GM21737 (cell line): Measurements from ENCODE around the gene MILR1.
"Not testable (repeated sequence)": the region's sequence is repeated elsewhere in the genome, so short reads cannot be mapped to it uniquely, and the experiment has no call there.

Experiments
- ATAC-seq: cut with Tn5 transposase; IDR thresholded peaks from one replicate; pipeline ENCODE4 v1.9.1; 2021; ENCODE audit warnings: mild to moderate bottlenecking, moderate library complexity; ENCODE audit not compliant: unreplicated experiment

The MILR1 gene

DNA sequence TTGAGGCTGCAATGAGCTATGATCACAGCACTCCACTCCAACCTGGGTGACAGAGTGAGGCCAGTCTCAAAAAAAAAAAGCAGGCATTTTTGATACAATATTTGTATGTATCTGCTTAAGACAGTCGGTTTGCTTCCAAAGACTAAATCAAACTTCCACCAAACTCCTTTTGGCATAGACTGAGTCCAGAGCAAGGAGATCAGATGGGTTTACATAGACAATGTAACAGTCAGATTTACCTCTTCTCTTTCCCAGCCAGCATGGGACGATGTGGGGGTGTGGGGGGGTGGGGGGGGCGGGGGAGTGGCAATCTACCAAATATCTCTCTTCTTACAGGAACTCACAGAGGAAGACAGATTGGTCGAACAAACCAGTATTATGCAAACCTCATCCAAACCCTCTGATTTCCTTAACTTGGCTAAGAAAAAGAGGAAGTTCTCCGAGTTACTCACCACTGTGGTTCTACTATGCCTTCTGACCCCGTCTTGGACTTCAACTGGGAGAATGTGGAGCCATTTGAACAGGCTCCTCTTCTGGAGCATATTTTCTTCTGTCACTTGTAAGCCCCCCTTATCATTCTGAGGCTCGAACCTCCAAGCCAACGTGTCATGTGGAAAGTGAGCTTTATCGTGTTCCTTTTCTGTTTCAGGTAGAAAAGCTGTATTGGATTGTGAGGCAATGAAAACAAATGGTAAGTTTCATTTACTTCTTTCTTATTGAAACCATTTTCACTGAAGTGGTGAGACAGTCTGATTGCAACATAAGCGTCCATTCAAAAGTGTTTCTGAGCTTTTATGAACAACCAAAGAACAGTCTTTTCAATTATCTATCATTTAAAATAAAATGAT is at the start of gene MILR1:
Gene MILR1, plus strand, starts transcription at position 451 of the 848 bp plus-strand sequence. Its CDS starts 54 bp downstream, at position 505.
- ATAC-seq = peak; percentile 89

- no peak for ATAC-seq
These were observed 49.2 kb upstream of the MILR1 start for GRCh38 chr17:64399767-64400156.

DNA sequence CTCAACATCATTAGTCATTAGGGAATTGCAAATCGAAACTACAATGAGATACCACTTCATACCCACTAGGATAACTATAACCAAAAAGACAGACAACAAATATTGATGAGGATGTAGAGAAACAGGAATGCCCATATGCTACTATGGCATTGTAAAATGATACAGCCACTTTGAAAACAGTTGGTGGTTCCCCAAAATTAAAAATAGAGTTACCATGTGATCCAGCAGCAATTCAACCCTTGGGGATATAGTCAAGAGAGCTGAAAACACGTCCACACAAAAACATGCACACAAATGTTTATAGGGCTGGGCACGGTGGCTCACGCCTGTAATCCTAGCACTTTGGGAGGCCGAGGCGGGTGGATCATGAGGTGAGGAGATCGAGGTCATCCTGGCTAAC is 48.3 kb upstream of the MILR1 start:
- ATAC-seq = no peak

DNA sequence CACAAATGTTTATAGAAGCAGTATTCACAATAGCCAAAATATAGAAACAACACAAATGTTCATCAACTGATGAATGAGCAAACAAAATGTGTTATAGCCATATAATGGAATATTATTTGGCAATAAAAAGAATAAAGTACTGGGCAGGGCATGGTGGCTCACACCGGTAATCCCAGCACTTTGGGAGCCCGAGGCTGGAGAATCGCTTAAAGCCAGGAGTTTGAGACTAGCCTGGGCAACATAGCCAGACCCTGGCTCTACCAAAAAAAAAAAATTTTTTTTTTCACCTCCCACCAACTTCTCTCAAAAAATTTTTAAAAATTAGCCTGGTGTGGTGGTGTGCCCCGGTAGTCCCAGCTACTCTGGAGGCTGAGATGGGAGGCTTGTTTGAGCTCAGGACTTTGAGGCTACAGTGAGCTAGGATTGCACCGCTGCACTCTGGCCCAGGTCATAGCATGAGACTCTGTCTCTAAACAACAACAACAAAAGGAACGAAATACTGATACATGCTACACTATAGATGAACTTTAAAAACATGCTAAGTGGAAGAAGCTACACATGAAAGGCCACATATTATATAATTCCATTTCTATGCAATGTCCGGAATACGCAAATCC is 47.6 kb upstream of the MILR1 start:
- no peak for ATAC-seq

DNA sequence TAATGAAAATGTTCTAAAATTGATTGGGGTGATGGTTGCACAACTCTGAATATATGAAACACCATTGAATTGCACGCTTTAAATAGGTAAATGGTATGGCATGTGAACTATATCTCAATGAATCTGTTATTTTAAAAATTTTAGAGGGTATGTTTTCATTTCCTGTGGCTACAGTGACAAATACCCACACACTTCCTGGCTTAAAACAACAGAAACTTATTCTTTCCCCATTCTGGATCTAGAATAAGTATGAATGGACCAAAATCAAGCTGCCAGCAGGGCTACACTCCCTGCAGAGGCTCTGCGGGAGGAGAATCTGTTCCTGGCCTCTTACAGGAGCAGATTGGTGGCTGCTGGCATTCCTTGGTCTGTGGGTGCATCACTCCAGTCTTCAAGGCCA is 47.0 kb upstream of the MILR1 start:
- ATAC-seq = no peak

GRCh38 chr17:64402469-64402868 is 46.4 kb upstream of the MILR1 start:
- no peak for ATAC-seq

GRCh38 chr17:64403881-64404460 is 44.9 kb upstream of the MILR1 start:
- no peak for ATAC-seq

- ATAC-seq = no peak
These were observed 42.4 kb upstream of the MILR1 start for GRCh38 chr17:64406321-64407200.

DNA sequence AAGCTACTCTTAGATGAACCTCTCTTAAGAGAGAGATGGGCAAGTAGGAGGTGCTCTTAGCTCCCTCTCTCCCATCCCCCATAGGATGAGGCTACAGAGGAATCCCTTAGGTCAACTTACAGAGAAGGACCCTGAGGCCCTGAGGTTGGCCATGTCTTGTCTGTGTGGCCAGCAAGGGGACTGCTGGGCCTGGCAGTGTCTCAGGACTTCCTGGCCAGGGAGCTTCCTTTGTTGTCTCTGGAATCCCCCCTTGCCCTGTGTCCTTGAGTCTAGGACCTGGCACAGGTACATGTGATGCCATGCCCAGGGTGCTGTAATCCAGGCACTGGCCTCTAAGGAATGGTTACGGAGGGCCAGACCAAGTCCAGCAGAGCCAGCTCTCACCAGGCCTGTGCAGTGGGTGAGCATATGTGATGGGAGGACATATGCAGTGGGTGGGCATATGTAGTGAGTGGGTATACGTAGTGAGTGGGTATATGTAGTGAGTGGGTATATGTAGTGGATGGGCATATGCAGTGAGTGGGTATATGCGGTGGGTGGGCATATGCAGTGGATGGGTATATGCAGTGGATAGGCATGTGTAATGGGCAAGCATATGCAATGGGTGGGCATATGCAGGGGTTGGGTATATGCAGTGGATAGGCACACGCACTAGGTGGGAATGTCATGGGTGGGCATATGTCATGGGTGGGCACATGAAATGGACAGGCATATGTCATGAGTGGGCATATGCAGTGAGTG is 38.0 kb upstream of the MILR1 start:
- no peak for ATAC-seq

DNA sequence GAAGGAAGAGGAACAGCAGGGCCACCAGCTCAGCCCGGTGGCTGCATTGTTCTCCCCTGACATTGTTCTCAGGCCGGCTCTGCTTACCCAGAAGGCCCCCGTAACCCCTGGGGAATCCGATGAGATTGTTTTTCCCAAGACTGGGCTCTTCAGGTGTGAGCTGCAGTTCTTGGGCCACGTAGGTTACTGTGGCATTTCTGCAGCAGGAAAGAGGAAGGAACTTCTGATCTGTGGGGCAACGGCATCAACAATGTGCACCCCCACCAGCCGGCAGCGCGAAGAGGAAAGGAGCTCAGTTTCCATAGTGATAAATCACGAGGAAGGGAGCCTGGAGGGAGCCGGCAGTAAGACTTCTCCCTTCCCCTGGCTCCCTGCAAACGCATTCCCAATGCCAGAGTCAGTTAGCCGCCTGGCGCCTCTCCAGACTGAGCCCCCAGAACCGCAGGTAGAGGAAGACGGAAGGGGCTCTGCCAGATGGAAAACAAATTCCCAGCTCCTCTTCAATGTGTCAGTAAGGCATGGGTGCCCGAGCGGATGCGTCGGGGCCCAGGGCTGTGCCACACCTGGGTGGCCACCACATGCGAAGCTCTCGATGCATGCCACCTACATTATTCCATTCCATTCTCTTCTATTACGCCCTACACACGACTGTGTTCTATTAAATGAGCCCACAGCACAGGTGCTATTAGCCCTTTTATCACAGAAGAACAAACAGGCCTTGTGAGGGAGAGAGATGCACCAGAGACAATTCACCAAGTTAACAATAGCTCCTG is 36.7 kb upstream of the MILR1 start:
- ATAC-seq = no peak

- no peak for ATAC-seq
These were observed 36.0 kb upstream of the MILR1 start for GRCh38 chr17:64412944-64413381.

DNA sequence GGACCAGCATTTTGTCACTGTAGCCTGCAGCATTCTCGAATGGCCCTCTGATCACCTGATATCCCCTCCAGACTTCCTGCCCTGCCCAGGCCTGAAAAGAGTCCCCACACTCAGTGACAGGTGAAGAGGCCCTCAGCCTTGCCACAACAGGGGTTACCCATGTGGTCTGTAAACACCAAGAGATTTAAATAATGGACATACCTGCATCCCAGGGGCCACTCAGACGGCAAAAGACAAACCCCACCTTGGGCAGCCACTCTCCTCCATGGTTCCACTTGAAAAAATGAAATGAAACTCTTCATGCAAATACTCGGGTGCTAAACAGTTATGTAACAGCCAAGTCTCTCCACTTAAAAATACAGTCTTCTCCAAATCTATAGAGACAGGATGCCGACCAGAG is 35.4 kb upstream of the MILR1 start:
- ATAC-seq = peak; percentile 50

GRCh38 chr17:64418506-64419339 is 30.2 kb upstream of the MILR1 start:
- no peak for ATAC-seq

GRCh38 chr17:64420143-64420670 is 28.7 kb upstream of the MILR1 start:
- ATAC-seq = peak; percentile 60

DNA sequence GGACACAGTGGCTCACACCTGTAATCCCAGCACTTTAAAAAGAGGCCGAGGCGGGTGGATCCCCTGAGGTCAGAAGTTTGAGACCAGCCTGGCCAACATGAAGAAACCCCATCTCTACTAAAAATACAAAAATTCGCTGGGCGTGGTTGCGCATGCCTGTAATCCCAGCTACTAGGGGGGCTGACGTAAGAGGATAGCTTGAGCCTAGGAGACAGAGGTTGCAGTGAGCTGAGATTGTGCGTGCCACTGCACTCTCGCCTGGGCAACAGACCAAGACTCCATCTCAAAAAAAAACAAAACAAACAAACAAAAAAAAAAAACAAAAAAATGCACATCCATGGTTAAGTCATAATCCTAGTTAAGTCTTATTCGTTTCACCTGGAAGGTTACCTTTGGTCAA is 26.8 kb upstream of the MILR1 start:
- ATAC-seq = not testable (repeated sequence)

GRCh38 chr17:64423881-64424280 is 25.0 kb upstream of the MILR1 start:
- no peak for ATAC-seq

- ATAC-seq = no peak
These were observed 24.5 kb upstream of the MILR1 start for GRCh38 chr17:64424324-64424849.

DNA sequence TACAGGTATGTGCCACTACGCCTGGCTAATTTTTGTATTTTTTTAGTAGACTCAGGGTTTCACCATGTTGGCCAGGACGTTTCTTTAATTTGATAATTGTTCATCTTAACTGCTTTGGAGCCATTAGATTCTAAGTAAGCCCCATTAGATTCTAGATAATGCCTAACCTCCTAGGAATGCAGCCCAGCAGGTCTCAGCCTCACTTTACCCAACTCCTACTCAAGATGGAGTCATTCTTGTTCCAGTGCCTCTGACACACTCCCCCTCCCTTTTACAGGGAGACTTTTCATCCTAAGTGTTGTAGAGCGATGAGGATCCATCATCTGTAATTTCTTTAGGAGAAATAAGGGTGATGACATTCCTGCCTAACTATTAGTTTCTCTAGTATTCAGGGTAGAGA is 23.7 kb upstream of the MILR1 start:
- ATAC-seq = no peak
